Ovary (tissue), 3 donors: Measurements from ENCODE around the gene TBC1D24.

Experiments used
- EP300 ChIP-seq: sonication (generic); formaldehyde crosslinking; IDR thresholded peaks from one replicate; pipeline ENCODE4 v1.6.1; 2017; ENCODE audit warnings: antibody characterized with exemption
- POLR2A ChIP-seq: fragments of 450-650 bp; IDR thresholded peaks from one replicate; pipeline ENCODE4 v1.6.1; 2017; ENCODE audit warnings: antibody characterized with exemption, mild to moderate bottlenecking, moderate library complexity
- TF ChIP-seq, protein P1 (sequence below), 3 donors: fragments of 450-650 bp in 2 of 3; fragments of 200-600 bp in 1 of 3; IDR thresholded peaks; one replicate each; pipeline versions ENCODE4 v1.5.1 to v1.8.0; 2016 to 2022; ENCODE audit warnings: antibody characterized with exemption in 3 of 3, mild to moderate bottlenecking in 1 of 3
- donor health status: DM: no; HTN: no; CAD: no.

GRCh38 chr16:2497116-2497630, 22.2 kb downstream of the TBC1D24 start:
- TF ChIP-seq, protein P1, sequence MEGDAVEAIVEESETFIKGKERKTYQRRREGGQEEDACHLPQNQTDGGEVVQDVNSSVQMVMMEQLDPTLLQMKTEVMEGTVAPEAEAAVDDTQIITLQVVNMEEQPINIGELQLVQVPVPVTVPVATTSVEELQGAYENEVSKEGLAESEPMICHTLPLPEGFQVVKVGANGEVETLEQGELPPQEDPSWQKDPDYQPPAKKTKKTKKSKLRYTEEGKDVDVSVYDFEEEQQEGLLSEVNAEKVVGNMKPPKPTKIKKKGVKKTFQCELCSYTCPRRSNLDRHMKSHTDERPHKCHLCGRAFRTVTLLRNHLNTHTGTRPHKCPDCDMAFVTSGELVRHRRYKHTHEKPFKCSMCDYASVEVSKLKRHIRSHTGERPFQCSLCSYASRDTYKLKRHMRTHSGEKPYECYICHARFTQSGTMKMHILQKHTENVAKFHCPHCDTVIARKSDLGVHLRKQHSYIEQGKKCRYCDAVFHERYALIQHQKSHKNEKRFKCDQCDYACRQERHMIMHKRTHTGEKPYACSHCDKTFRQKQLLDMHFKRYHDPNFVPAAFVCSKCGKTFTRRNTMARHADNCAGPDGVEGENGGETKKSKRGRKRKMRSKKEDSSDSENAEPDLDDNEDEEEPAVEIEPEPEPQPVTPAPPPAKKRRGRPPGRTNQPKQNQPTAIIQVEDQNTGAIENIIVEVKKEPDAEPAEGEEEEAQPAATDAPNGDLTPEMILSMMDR (IDR thresholded peaks at IDR 0.05) = no peak
- TF ChIP-seq EP300 = no peak
- TF ChIP-seq POLR2A = no peak
